GM10847 (cell line): ENCODE results near the gene MARK3.

Source experiments
- POLR2A ChIP-seq: IDR thresholded peaks from 2 replicates; pipeline ENCODE4 v1.6.1; 2011; ENCODE audit not compliant: insufficient read length; ENCODE audit errors: extremely low read depth

MARK3 gene

DNA sequence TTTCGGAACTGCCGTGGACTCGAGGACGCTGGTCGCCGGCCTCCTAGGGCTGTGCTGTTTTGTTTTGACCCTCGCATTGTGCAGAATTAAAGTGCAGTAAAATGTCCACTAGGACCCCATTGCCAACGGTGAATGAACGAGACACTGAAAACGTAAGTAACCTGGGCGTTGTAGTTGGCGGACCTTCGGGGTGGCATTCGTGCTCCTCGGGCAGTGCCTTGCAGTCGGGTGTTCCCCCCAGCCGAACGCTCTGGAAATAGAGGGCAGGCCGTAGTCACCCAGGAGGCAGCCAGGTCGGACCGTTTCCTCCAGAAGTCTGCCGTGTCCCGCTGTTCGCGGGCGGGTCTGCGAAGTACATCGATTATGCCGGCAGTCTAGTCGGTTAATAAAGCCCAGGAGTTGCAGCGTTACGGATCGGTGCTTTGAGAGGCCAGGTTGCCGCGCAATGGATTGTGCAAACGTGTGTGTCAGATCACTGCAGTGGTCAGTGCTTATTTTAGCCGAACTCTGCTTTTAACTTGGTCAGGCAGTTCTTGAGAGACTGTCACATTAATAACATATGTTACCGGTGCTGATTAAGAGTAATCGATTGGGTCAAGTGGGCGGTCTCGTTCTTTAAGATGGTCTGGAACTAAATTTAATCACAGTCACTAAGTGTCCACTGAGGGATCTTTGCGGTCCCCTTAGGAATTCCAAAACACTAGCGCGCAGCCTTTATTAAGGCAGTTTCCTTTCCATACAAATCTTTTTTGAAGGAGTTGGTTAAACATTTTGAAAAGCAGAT, 906 bp downstream of the MARK3 start:
- no peak for TF ChIP-seq POLR2A

GRCh38 chr14:103386713-103387329, 1.6 kb downstream of the MARK3 start:
- TF ChIP-seq POLR2A: no peak

GRCh38 chr14:103388664-103389063, 3.4 kb downstream of the MARK3 start:
- no peak for TF ChIP-seq POLR2A

- TF ChIP-seq POLR2A: no peak
These were observed 5.4 kb downstream of the MARK3 start for GRCh38 chr14:103390605-103391004.

GRCh38 chr14:103391048-103391447, 5.8 kb downstream of the MARK3 start:
- TF ChIP-seq POLR2A: no peak

GRCh38 chr14:103392106-103392505, 6.9 kb downstream of the MARK3 start:
- no peak for TF ChIP-seq POLR2A

DNA sequence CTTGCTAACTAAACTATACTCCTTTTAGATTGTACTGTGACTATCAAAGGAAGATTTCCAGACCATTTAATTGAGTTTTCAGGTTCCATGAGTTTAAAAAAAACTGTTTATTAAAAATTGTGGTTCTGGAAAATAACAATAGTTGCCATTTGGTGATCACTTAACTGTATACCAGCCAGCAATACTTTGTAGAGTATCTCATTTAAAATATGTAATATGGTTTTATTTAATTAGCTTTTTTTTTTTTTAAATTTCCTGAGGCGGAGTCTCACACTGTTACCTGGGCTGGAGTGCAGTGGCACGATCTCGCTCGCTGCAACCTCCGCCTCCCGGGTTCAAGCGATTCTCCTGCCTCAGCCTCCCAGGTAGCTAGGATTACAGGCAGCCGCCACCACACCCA, 7.4 kb downstream of the MARK3 start:
- TF ChIP-seq POLR2A: no peak

DNA sequence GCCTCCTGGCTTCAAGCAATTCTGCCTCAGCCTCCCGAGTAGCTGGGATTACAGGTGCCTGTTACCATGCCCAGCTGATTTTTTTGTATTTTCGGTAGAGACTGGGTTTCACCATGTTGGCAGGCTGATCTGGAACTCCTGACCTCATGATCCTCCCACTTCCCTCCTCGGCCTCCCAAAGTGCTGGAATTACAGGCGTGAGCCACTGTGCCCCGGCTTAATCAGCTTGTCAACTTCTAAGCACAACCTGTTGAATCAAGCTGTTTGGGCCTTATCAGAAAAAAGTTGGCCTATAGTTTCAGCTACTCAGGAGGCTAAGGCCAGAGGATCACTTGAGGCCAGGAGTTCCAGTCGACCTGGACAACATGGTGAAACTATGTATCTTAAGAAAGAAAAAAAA, 7.9 kb downstream of the MARK3 start:
- TF ChIP-seq POLR2A: no peak

DNA sequence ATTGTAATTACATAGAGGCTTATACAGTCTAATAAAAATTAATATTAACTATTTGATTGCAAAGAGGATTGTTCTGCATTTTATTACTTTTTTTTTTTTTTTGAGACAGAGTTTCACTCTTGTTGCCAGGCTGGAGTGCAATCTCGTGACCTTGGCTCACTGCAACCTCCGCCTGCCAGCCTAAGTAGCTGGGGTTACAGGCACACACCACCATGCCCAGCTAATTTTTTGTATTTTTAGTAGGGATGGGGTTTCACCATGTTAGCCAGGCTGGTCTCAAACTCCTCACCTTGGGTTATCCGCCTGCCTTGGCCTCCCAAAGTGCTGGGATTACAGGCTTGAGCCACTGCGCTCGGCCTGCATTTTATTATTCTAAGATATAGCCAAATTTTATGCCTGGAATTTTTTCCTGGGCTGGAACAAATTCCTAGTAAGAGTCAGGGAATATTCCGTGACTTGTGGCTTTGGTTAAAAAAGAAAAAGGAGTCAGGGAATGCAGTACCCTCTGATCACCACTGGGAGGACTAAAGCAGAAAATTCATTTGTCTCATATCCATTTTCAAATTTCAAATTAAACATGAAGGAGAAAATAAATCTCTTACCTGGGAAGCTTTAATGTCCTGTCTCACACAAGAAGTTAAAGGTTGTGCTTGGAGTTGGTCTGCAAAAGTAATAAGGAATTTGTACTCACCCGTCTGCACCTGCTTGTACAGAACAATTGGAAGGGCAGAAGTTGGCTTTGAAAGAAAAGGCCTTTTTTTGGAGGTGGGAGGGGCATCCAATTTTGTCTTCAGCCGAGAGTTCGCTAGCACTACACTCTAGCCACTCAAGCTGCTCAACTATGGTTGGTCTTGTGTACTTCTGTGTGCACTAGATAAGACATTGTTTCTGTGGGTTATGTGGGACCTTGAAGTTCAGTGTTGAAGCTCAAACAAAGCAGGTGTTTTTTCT, 8.7 kb downstream of the MARK3 start:
- TF ChIP-seq POLR2A: no peak

DNA sequence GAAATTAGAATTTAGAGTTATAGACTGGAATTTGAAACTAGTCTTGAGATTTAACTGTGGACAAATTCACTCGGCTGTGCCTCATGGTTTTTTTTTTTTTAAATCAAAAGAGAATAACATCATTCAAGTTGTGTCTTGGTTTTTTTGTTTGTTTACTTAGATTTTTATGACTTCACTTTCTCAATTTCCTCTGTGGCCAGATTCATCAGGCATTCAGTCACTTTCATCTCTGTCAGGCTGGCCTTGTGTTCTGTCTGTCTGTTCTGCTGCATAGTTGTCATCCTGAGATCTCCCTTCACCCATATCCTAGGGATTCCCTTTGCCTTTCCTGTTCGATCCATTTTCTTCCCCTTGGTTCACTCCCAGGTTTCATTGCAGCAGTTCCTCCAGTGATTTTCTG, 10.0 kb downstream of the MARK3 start:
- no peak for TF ChIP-seq POLR2A

- TF ChIP-seq POLR2A: no peak
These were observed 11.2 kb downstream of the MARK3 start for GRCh38 chr14:103396463-103396862.

DNA sequence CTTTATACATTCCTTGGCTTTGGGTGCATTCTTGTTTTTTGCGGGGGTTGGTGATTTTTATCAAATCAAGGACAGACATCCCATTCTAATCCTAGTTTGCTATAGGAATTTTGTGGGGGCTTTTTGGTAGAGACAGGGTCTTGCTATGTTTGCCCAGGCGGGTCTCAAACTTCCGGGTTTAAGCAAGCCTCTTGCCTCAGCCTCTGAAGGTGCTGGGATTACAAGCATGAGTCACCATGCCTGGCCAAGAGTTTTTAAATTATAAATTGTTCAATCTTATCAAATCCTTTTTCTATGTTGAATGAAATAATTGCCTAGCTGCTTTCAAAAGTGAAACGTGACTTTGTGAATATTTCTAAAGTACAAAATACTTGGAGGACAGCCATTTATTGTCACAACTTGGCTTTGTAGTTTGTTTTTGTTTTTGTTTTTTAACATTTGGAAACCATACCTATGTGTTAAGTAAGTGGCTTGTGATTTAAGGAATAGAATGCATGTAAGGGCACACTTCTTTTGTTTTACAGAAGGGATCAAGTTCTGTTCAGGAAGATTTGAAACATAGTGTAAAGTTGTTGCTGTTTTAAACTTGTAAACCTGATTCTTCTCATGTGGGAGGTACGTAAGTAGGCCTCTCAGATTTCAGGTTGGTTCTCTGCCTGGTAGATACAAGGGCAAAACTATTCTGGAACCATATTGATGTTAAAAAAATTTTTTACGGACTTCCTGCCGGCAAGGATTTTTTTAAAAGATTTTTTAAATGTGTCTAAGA, 13.4 kb downstream of the MARK3 start:
- no peak for TF ChIP-seq POLR2A

DNA sequence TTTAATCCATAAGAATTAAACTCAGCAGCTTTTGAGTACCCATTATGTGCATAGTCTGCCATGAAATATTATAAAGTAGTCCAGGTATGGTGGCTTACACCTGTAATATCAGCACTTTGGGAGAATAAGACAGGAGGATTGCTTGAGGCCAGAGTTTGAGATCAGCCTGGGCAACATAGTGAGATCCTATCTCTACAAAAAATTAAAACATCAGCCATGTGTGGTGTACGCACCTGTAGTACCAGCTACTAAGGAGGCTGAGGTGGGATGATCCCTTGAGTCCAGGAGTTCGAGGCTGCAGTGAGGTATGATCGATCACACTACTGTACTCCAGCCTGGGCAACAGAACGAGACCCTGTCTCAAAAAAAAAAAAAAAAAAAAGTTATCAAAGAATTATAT, 15.3 kb downstream of the MARK3 start:
- TF ChIP-seq POLR2A: no peak

DNA sequence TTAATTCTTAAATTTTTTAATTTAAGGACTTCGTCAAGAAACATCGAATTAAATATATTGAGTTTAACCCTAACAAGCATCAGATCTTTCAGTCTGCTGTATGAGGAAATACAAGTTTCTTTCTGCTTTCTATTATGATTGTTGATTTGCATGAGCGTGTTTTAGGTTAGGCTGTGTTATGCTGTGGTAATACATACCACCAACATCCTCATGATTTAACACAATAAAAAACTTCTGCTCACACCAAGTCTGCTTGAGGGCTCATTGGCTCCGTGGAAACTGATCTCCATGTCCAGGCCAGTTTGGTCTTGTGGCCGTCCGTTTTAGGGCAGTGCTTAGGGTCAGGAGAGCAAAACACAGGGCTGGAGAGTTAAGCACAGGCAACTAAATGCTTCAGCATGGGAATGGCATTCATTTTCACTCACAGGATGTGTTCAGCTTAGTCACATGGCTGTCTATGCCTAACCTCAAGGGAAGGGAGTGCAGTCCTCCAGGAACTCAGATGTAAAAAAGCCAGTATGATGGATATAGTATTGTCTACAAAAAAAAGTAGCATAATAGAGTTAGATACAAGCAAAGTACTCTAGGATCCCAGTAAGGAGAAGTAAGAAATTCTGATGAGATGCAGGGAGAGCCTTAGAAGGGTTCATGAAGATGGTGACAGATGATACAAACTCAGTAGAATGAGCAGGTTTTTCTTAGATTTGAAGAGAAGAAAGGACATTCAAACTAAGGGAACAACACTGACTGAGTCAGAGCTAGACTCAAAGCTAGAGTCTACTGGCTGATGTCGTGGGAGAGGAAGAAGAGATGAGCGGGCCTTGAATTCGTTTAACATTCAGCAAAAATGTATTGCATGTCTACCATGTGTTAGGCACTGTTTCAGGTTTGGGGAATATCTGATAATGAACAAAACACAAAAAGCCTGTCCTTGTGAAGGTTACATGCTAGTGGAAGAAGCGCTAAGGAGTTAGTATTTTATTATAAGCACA, 16.3 kb downstream of the MARK3 start:
- no peak for TF ChIP-seq POLR2A
